SK-N-SH treated with all-trans-retinoic acid at 6 μM for 48 hours (cell line): Measurements from ENCODE around the gene PAK5.

ENCODE experiments used
- ATAC-seq: fragments of 200-7000 bp; cut with Tn5 transposase; 3 replicates; pipeline ENCODE4 v1.9.1; 2020; ENCODE audit warnings: mild to moderate bottlenecking, moderate library complexity
- ARNTL ChIP-seq: fragments of 450-650 bp; formaldehyde crosslinking; IDR thresholded peaks from 2 replicates; pipeline ENCODE4 v1.5.0; 2020; ENCODE audit warnings: low read depth, mild to moderate bottlenecking, moderate library complexity, borderline replicate concordance
- BACH2 ChIP-seq: fragments of 250-450 bp; sonication (Bioruptor Pico); IDR thresholded peaks from 2 replicates; pipeline ENCODE4 v1.9.0; 2021; ENCODE audit warnings: mild to moderate bottlenecking, borderline replicate concordance
- CSDC2 ChIP-seq: fragments of 250-450 bp; sonication (Bioruptor Pico); IDR thresholded peaks from 2 replicates; pipeline ENCODE4 v1.5.0; 2020; ENCODE audit warnings: mild to moderate bottlenecking, moderate library complexity
- GLIS3 ChIP-seq: fragments of 250-450 bp; sonication (Bioruptor Pico); IDR thresholded peaks from 2 replicates; pipeline ENCODE4 v1.5.0; 2020; ENCODE audit warnings: mild to moderate bottlenecking, moderate library complexity
- ISL1 ChIP-seq: fragments of 250-450 bp; sonication (Bioruptor Pico); IDR thresholded peaks from 2 replicates; pipeline ENCODE4 v2.1.2; 2022; ENCODE audit warnings: mild to moderate bottlenecking, moderate library complexity
- OSR1 ChIP-seq: fragments of 250-450 bp; sonication (Bioruptor Pico); IDR thresholded peaks from 2 replicates; pipeline ENCODE4 v1.8.0; 2022; ENCODE audit warnings: moderate library complexity, mild to moderate bottlenecking, inconsistent platforms
- PPARA ChIP-seq: fragments of 250-450 bp; sonication (Bioruptor Pico); IDR thresholded peaks from 2 replicates; pipeline ENCODE4 v1.5.0; 2020; ENCODE audit warnings: mild to moderate bottlenecking, borderline replicate concordance
- RARB ChIP-seq: fragments of 250-450 bp; sonication (Bioruptor Pico); IDR thresholded peaks from 2 replicates; pipeline ENCODE4 v1.8.0; 2021; ENCODE audit warnings: mild to moderate bottlenecking, moderate library complexity
- SNAI2 ChIP-seq: fragments of 250-450 bp; sonication (Bioruptor Pico); IDR thresholded peaks from 2 replicates; pipeline ENCODE4 v1.5.0; 2020; ENCODE audit warnings: mild to moderate bottlenecking, moderate library complexity
- TCF4 ChIP-seq: fragments of 250-450 bp; sonication (Bioruptor Pico); IDR thresholded peaks from 2 replicates; pipeline ENCODE4 v1.8.0; 2021; ENCODE audit warnings: mild to moderate bottlenecking, moderate library complexity, borderline replicate concordance
- TOX ChIP-seq: fragments of 250-450 bp; sonication (Bioruptor Pico); IDR thresholded peaks from 2 replicates; pipeline ENCODE4 v1.8.0; 2021; ENCODE audit warnings: mild to moderate bottlenecking, moderate library complexity, borderline replicate concordance
- ZC3H10 ChIP-seq: fragments of 250-450 bp; sonication (Bioruptor Pico); IDR thresholded peaks from 2 replicates; pipeline ENCODE4 v1.5.1; 2021; ENCODE audit warnings: mild to moderate bottlenecking, moderate library complexity
- ZFP3 ChIP-seq: fragments of 250-450 bp; sonication (Bioruptor Pico); IDR thresholded peaks from 2 replicates; pipeline ENCODE4 v1.5.0; 2020; ENCODE audit warnings: mild to moderate bottlenecking, moderate library complexity
- ZFP30 ChIP-seq: fragments of 450-650 bp; formaldehyde crosslinking; IDR thresholded peaks from 2 replicates; pipeline ENCODE4 v1.5.0; 2022; ENCODE audit warnings: mild to moderate bottlenecking, moderate library complexity
- ZNF565 ChIP-seq: fragments of 450-650 bp; formaldehyde crosslinking; conservative IDR thresholded peaks from 2 replicates; pipeline ENCODE4 v1.5.0; 2020; ENCODE audit warnings: low read depth, mild to moderate bottlenecking, moderate library complexity
- ZNF70 ChIP-seq: fragments of 450-650 bp; formaldehyde crosslinking; IDR thresholded peaks from 2 replicates; pipeline ENCODE4 v1.5.0; 2020; ENCODE audit warnings: mild to moderate bottlenecking, moderate library complexity
- ZNF8 ChIP-seq: fragments of 450-650 bp; formaldehyde crosslinking; IDR thresholded peaks from 2 replicates; pipeline ENCODE4 v1.5.0; 2020; ENCODE audit warnings: mild to moderate bottlenecking, moderate library complexity
- TF ChIP-seq, protein P1 (sequence below): fragments of 250-450 bp; sonication (Bioruptor Pico); IDR thresholded peaks from 2 replicates; pipeline ENCODE4 v1.5.1; 2020; ENCODE audit warnings: low read depth, mild to moderate bottlenecking, moderate library complexity
- TF ChIP-seq, protein P2 (sequence below): fragments of 250-450 bp; sonication (Bioruptor Pico); IDR thresholded peaks from 2 replicates; pipeline ENCODE4 v1.5.1; 2021; ENCODE audit warnings: mild to moderate bottlenecking, moderate library complexity
- TF ChIP-seq, protein P3 (sequence below): fragments of 250-450 bp; sonication (Bioruptor Pico); IDR thresholded peaks from 2 replicates; pipeline ENCODE4 v1.8.0; 2020; ENCODE audit warnings: mild to moderate bottlenecking, moderate library complexity, borderline replicate concordance
- TF ChIP-seq, protein P4 (sequence below): fragments of 250-450 bp; sonication (Bioruptor Pico); IDR thresholded peaks from 2 replicates; pipeline ENCODE4 v1.5.0; 2020; ENCODE audit warnings: mild to moderate bottlenecking, moderate library complexity

PAK5 gene

DNA sequence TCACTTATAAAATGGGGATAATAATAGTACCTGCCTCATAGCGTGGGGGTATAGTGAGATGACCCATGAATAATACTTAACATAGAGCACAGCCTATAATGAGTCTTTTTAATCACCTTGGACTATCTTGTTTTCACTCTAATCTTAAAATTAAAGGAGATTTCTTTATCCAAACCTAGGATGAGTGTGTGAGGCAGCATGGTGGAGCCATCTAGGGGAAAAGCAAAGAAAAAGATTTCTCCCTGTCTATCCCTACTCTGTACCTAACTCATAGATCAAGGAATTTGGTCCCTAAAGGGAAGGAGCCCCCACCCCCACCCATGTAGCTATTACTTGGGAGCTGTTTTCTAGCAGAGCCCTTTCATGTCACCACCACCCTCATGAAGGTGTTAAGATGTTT, 45.2 kb upstream of the PAK5 start (continued):
- TF ChIP-seq, protein P1, sequence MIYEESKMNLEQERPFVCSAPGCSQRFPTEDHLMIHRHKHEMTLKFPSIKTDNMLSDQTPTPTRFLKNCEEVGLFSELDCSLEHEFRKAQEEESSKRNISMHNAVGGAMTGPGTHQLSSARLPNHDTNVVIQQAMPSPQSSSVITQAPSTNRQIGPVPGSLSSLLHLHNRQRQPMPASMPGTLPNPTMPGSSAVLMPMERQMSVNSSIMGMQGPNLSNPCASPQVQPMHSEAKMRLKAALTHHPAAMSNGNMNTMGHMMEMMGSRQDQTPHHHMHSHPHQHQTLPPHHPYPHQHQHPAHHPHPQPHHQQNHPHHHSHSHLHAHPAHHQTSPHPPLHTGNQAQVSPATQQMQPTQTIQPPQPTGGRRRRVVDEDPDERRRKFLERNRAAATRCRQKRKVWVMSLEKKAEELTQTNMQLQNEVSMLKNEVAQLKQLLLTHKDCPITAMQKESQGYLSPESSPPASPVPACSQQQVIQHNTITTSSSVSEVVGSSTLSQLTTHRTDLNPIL (CRISPR knock-in tag): no peak
- TF ChIP-seq ZC3H10 (CRISPR knock-in tag) (no peak), GLIS3 (CRISPR knock-in tag) (no peak), ZFP30 (CRISPR knock-in tag) (no peak), TCF4 (no peak), TOX (CRISPR knock-in tag) (no peak), ZNF8 (no peak)
- TF ChIP-seq, protein P2, sequence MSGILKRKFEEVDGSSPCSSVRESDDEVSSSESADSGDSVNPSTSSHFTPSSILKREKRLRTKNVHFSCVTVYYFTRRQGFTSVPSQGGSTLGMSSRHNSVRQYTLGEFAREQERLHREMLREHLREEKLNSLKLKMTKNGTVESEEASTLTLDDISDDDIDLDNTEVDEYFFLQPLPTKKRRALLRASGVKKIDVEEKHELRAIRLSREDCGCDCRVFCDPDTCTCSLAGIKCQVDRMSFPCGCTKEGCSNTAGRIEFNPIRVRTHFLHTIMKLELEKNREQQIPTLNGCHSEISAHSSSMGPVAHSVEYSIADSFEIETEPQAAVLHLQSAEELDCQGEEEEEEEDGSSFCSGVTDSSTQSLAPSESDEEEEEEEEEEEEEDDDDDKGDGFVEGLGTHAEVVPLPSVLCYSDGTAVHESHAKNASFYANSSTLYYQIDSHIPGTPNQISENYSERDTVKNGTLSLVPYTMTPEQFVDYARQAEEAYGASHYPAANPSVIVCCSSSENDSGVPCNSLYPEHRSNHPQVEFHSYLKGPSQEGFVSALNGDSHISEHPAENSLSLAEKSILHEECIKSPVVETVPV: no peak
- TF ChIP-seq, all 23 proteins: peak for 0

DNA sequence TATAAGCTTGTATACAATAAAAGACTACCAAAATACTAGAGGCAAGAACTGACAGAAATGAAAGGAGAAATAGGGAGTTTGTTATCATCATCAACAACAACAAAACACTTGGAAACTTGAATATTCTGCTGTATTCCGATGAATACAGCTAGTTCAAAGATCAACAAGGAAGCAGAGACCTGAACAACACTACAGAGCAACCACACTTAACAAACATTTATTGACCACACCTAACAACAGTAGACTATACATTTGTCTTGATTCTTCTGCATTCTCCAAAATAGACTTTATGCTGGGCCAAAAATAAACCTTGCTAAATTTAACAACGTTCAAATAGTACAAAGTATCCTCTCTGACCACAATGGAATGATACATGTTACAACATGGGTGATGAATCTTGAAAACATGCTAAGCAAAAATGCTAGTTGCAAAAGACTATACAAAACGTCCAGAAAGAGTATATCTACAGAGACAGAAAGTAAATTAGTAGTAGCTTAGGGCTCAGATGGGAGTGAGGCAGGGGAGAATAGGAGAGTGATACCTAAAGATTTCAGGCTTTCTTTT, 39.1 kb upstream of the PAK5 start:
- TF ChIP-seq GLIS3 (CRISPR knock-in tag) (no peak), SNAI2 (CRISPR knock-in tag) (no peak), ARNTL (CRISPR knock-in tag) (no peak), RARB (CRISPR knock-in tag) (no peak)
- TF ChIP-seq, protein P3, sequence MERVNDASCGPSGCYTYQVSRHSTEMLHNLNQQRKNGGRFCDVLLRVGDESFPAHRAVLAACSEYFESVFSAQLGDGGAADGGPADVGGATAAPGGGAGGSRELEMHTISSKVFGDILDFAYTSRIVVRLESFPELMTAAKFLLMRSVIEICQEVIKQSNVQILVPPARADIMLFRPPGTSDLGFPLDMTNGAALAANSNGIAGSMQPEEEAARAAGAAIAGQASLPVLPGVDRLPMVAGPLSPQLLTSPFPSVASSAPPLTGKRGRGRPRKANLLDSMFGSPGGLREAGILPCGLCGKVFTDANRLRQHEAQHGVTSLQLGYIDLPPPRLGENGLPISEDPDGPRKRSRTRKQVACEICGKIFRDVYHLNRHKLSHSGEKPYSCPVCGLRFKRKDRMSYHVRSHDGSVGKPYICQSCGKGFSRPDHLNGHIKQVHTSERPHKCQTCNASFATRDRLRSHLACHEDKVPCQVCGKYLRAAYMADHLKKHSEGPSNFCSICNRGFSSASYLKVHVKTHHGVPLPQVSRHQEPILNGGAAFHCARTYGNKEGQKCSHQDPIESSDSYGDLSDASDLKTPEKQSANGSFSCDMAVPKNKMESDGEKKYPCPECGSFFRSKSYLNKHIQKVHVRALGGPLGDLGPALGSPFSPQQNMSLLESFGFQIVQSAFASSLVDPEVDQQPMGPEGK (CRISPR knock-in tag): no peak
- no peak for ATAC-seq

DNA sequence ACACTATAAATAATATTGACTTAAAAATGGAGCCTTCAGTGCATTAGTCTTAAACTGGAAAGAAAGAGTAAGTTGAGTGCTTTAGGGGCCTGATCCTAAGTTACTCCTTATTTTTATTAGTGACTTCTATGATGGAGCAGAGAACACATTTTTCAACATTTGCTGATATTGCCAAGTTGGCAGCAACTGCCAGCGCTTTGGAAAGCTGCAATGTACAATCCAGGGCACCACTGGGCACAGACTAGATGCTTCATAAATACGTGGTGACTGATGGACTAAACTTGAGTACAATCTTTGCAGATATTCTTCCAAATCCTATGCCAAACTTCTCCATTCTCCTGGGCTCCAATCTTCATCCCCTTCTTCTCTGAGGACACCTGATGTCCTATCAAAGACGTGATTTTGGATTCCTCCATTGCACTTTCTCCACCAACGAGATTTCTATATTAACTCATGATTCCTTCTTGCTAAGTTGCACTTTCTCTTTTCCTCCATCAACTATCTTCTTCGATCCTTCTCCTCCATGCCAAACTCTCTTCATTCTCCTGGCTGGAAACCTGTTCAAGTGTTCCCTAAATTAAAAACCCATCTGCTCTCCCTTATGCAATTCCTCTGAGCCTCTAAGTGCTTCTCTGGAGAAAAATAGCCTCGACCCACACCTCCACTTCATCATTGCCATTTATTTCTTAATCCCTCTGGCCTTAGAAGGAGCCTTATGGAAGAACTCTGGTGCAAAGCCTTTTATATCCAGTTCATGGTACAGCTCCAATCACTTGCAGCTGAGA, 28.5 kb upstream of the PAK5 start:
- ATAC-seq: no peak
- no peak for TF ChIP-seq SNAI2 (CRISPR knock-in tag)
- TF ChIP-seq OSR1: no peak
- TF ChIP-seq BACH2: no peak
- TF ChIP-seq, protein P1 (CRISPR knock-in tag): no peak
- TF ChIP-seq, protein P3 (CRISPR knock-in tag): no peak
- no peak for TF ChIP-seq ZC3H10 (CRISPR knock-in tag)
- TF ChIP-seq PPARA (CRISPR knock-in tag): no peak
- no peak for TF ChIP-seq ZFP30 (CRISPR knock-in tag)
- TF ChIP-seq ZNF70 (CRISPR knock-in tag): no peak
- TF ChIP-seq CSDC2 (CRISPR knock-in tag): no peak
- TF ChIP-seq GLIS3 (CRISPR knock-in tag): no peak
- no peak for TF ChIP-seq ZFP3 (CRISPR knock-in tag)
- no peak for TF ChIP-seq ZNF565 (CRISPR knock-in tag)
- TF ChIP-seq TCF4: no peak
- TF ChIP-seq ISL1 (CRISPR knock-in tag): no peak
- no peak for TF ChIP-seq ZNF8
- TF ChIP-seq, protein P4, sequence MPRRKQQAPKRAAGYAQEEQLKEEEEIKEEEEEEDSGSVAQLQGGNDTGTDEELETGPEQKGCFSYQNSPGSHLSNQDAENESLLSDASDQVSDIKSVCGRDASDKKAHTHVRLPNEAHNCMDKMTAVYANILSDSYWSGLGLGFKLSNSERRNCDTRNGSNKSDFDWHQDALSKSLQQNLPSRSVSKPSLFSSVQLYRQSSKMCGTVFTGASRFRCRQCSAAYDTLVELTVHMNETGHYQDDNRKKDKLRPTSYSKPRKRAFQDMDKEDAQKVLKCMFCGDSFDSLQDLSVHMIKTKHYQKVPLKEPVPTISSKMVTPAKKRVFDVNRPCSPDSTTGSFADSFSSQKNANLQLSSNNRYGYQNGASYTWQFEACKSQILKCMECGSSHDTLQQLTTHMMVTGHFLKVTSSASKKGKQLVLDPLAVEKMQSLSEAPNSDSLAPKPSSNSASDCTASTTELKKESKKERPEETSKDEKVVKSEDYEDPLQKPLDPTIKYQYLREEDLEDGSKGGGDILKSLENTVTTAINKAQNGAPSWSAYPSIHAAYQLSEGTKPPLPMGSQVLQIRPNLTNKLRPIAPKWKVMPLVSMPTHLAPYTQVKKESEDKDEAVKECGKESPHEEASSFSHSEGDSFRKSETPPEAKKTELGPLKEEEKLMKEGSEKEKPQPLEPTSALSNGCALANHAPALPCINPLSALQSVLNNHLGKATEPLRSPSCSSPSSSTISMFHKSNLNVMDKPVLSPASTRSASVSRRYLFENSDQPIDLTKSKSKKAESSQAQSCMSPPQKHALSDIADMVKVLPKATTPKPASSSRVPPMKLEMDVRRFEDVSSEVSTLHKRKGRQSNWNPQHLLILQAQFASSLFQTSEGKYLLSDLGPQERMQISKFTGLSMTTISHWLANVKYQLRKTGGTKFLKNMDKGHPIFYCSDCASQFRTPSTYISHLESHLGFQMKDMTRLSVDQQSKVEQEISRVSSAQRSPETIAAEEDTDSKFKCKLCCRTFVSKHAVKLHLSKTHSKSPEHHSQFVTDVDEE (CRISPR knock-in tag): no peak
- TF ChIP-seq RARB (CRISPR knock-in tag): no peak
- TF ChIP-seq, protein P2: no peak
- TF ChIP-seq TOX (CRISPR knock-in tag): no peak
- TF ChIP-seq, all 23 proteins: peak for 0
